Mononuclear cell (primary cell): ENCODE measurements around the gene MTLN. TPM values are rescaled to one million over a fixed set of nuclear protein-coding genes. Genes with fewer than 3 reads are reported as not detected.
"Not testable (repeated sequence)": the region's sequence is repeated elsewhere in the genome, so short reads cannot be mapped to it uniquely, and the experiment has no call there.

Experiments
- H3K27me3 ChIP-seq: 2 replicates; pipeline ENCODE4 v1.6.0; 2011; ENCODE audit warnings: low read length, control low read depth; ENCODE audit not compliant: insufficient read depth
- H3K4me1 ChIP-seq: 2 replicates; pipeline ENCODE4 v1.5.1; 2011; ENCODE audit warnings: mild to moderate bottlenecking, low read length, control low read depth; ENCODE audit not compliant: insufficient read depth
- H3K4me3 ChIP-seq: 2 replicates; pipeline ENCODE4 v1.5.1; 2011; ENCODE audit warnings: mild to moderate bottlenecking, low read length, moderate library complexity
- H3K9me3 ChIP-seq: 2 replicates; pipeline ENCODE4 v1.5.1; 2011; ENCODE audit warnings: low read depth, mild to moderate bottlenecking, control low read depth, low read length
- total RNA-seq: library from RNA; depleted of rRNA; stranded (reverse); fragments of >200 nt; gene quantifications from one replicate; pipeline ENCODE4 v1.2.3, GENCODE V29; 2012

MTLN gene
- total RNA-seq, 1 donor, result 8.4 TPM

- Histone ChIP-seq H3K4me3 (no peak overlapping the region), H3K27me3 (peaks cover 29% of the 10 kb centered on the region), H3K4me1 (peaks cover 13% of the 10 kb centered on the region), H3K9me3 (no peaks in the 10 kb centered on the region)
Observed at GRCh38 chr2:110215566-110216158, 3.3 kb upstream of the MTLN start.

- Histone ChIP-seq H3K4me3 (no peak overlapping the region), H3K9me3 (no peaks in the 10 kb centered on the region), H3K4me1 (peaks cover 13% of the 10 kb centered on the region), H3K27me3 (peaks cover 29% of the 10 kb centered on the region)
Observed at GRCh38 chr2:110215091-110215490, 2.7 kb upstream of the MTLN start.

- peaks cover 13% of the 10 kb centered on the region for H3K4me1 ChIP-seq
- H3K4me3 ChIP-seq, H3K9me3 ChIP-seq: not testable (repeated sequence)
- peaks cover 29% of the 10 kb centered on the region for H3K27me3 ChIP-seq
Observed at GRCh38 chr2:110213522-110213921, 1.2 kb upstream of the MTLN start.

GRCh38 chr2:110205660-110206455, 6.5 kb downstream of the MTLN start:
- no peaks in the 10 kb centered on the region for H3K9me3 ChIP-seq
- H3K4me3 ChIP-seq, result no peak overlapping the region
- H3K4me1 ChIP-seq, result peaks cover 8% of the 10 kb centered on the region
- no peaks in the 10 kb centered on the region for H3K27me3 ChIP-seq

- Histone ChIP-seq H3K27me3 (no peaks in the 10 kb centered on the region), H3K9me3 (no peaks in the 10 kb centered on the region), H3K4me3 (peak within 1 kb of the TSS; percentile 58), H3K4me1 (peaks cover 6% of the 10 kb centered on the region)
Observed at GRCh38 chr2:110204408-110205385, 7.7 kb downstream of the MTLN start, which contains the start of gene NPHP1. Gene NPHP1 (minus strand): TSS chr2:110205013. CDS start chr2:110204968, 45 bp downstream.

- Histone ChIP-seq H3K4me1 (no peaks in the 10 kb centered on the region), H3K27me3 (no peaks in the 10 kb centered on the region)
Observed at GRCh38 chr2:110198016-110198415, 14.3 kb downstream of the MTLN start.

GRCh38 chr2:110197452-110197851, 14.9 kb downstream of the MTLN start:
- H3K27me3 ChIP-seq, result no peaks in the 10 kb centered on the region
- no peaks in the 10 kb centered on the region for H3K9me3 ChIP-seq
- H3K4me1 ChIP-seq, result no peaks in the 10 kb centered on the region
- no peak overlapping the region for H3K4me3 ChIP-seq

More at GRCh38 chr2:110198016-110198415, 14.3 kb downstream of the MTLN start:
- Histone ChIP-seq H3K4me3 (no peak overlapping the region), H3K9me3 (no peaks in the 10 kb centered on the region)

GRCh38 chr2:110190169-110190568, 22.2 kb downstream of the MTLN start:
- not testable (repeated sequence) for H3K4me1 ChIP-seq, H3K27me3 ChIP-seq, H3K4me3 ChIP-seq, H3K9me3 ChIP-seq

GRCh38 chr2:110182449-110182848, 29.9 kb downstream of the MTLN start:
- no peaks in the 10 kb centered on the region for H3K9me3 ChIP-seq
- no peaks in the 10 kb centered on the region for H3K4me1 ChIP-seq
- no peak overlapping the region for H3K4me3 ChIP-seq
- H3K27me3 ChIP-seq, result no peaks in the 10 kb centered on the region

GRCh38 chr2:110180036-110180435, 32.3 kb downstream of the MTLN start:
- H3K27me3 ChIP-seq, result no peaks in the 10 kb centered on the region
- H3K4me3 ChIP-seq, result no peak overlapping the region
- no peaks in the 10 kb centered on the region for H3K4me1 ChIP-seq
- no peaks in the 10 kb centered on the region for H3K9me3 ChIP-seq

GRCh38 chr2:110173523-110173922, 38.8 kb downstream of the MTLN start:
- no peak overlapping the region for H3K4me3 ChIP-seq
- no peaks in the 10 kb centered on the region for H3K9me3 ChIP-seq
- H3K4me1 ChIP-seq, result no peaks in the 10 kb centered on the region
- H3K27me3 ChIP-seq, result no peaks in the 10 kb centered on the region

- no peak overlapping the region for H3K4me3 ChIP-seq
- H3K9me3 ChIP-seq, result no peaks in the 10 kb centered on the region
- no peaks in the 10 kb centered on the region for H3K4me1 ChIP-seq
Observed at GRCh38 chr2:110172506-110172905, 39.8 kb downstream of the MTLN start.

GRCh38 chr2:110170102-110170501, 42.2 kb downstream of the MTLN start:
- H3K4me3 ChIP-seq, result no peak overlapping the region
- no peaks in the 10 kb centered on the region for H3K9me3 ChIP-seq
- H3K27me3 ChIP-seq, result no peaks in the 10 kb centered on the region

More at GRCh38 chr2:110172506-110172905, 39.8 kb downstream of the MTLN start:
- H3K27me3 ChIP-seq, result no peaks in the 10 kb centered on the region

GRCh38 chr2:110167326-110168000, 44.9 kb downstream of the MTLN start:
- H3K9me3 ChIP-seq, result no peaks in the 10 kb centered on the region
- no peaks in the 10 kb centered on the region for H3K27me3 ChIP-seq
- H3K4me1 ChIP-seq, result no peaks in the 10 kb centered on the region
- H3K4me3 ChIP-seq, result no peak overlapping the region

More at GRCh38 chr2:110170102-110170501, 42.2 kb downstream of the MTLN start:
- no peaks in the 10 kb centered on the region for H3K4me1 ChIP-seq
